DMS114 treated with DMSO at 0.1 percent for 48 hours (cell line): Measurements from ENCODE around the gene NECTIN3.

ENCODE experiments used
- DNase-seq: peaks from one replicate; lab custom pipeline; 2025; ENCODE audit not compliant: unreplicated experiment; lab: John Stamatoyannopoulos, UW

NECTIN3 gene

GRCh38 chr3:111081008-111081545 is 9.5 kb downstream of the NECTIN3 start:
- no peak for DNase-seq

GRCh38 chr3:111084911-111085310 is 13.3 kb downstream of the NECTIN3 start:
- no peak for DNase-seq

GRCh38 chr3:111087924-111088469 is 16.4 kb downstream of the NECTIN3 start:
- DNase-seq = no peak

GRCh38 chr3:111096487-111097209 is 25.0 kb downstream of the NECTIN3 start:
- no peak for DNase-seq

GRCh38 chr3:111103807-111104206 is 32.2 kb downstream of the NECTIN3 start:
- DNase-seq = no peak

GRCh38 chr3:111106993-111107661 is 35.5 kb downstream of the NECTIN3 start:
- no peak for DNase-seq

GRCh38 chr3:111107662-111108035 is 36.0 kb downstream of the NECTIN3 start:
- DNase-seq = no peak

GRCh38 chr3:111112913-111113312 is 41.3 kb downstream of the NECTIN3 start:
- DNase-seq = no peak

GRCh38 chr3:111128884-111129283 is 57.3 kb downstream of the NECTIN3 start:
- DNase-seq = no peak

GRCh38 chr3:111130827-111131226 is 59.2 kb downstream of the NECTIN3 start:
- no peak for DNase-seq

GRCh38 chr3:111134302-111134701 is 62.7 kb downstream of the NECTIN3 start:
- no peak for DNase-seq

GRCh38 chr3:111151438-111151837 is 79.8 kb downstream of the NECTIN3 start:
- no peak for DNase-seq

GRCh38 chr3:111152496-111152895 is 80.9 kb downstream of the NECTIN3 start:
- no peak for DNase-seq

- no peak for DNase-seq
Observed at GRCh38 chr3:111156517-111156916, 84.9 kb downstream of the NECTIN3 start.

- DNase-seq = no peak
Observed at GRCh38 chr3:111159391-111159790, 87.8 kb downstream of the NECTIN3 start.

- no peak for DNase-seq
Observed at GRCh38 chr3:111164621-111165020, 93.0 kb downstream of the NECTIN3 start.

GRCh38 chr3:111165411-111165810 is 93.8 kb downstream of the NECTIN3 start:
- no peak for DNase-seq

GRCh38 chr3:111173328-111173900 is 101.8 kb downstream of the NECTIN3 start:
- DNase-seq = no peak

GRCh38 chr3:111173906-111174305 is 102.3 kb downstream of the NECTIN3 start:
- DNase-seq = no peak

GRCh38 chr3:111190518-111190917 is 118.9 kb downstream of the NECTIN3 start:
- DNase-seq = no peak

- no peak for DNase-seq
Observed at GRCh38 chr3:111193472-111193871, 121.9 kb downstream of the NECTIN3 start.

- no peak for DNase-seq
Observed at GRCh38 chr3:111194048-111194447, 122.4 kb downstream of the NECTIN3 start.
